Esophagus muscularis mucosa (tissue), 3 donors: ENCODE measurements around the gene CORO7.

ENCODE experiments used
- CTCF ChIP-seq, 3 experiments: fragments of 200-600 bp in 2 of 3; fragments of 450-650 bp in 1 of 3; sonication (generic) in 2 of 3; IDR thresholded peaks; one replicate each; pipeline ENCODE4 v1.5.1; 2017 to 2019; ENCODE audit warnings: antibody characterized with exemption in 3 of 3, mild to moderate bottlenecking in 2 of 3, moderate library complexity in 1 of 3
- EP300 ChIP-seq: sonication (generic); formaldehyde crosslinking; IDR thresholded peaks from one replicate; pipeline ENCODE4 v1.6.1; 2017; ENCODE audit warnings: antibody characterized with exemption

- TF ChIP-seq EP300 (no peak), CTCF (IDR thresholded peaks at IDR 0.05) (no peak)
Measured at GRCh38 chr16:4349332-4349731, 67.1 kb downstream of the CORO7 start.
